Head of caudate nucleus (tissue), 42 donors: ENCODE measurements around the gene PITX1.
"Not testable (repeated sequence)": the region's sequence is repeated elsewhere in the genome, so short reads cannot be mapped to it uniquely, and the experiment has no call there.

Experiments
- DNase-seq, 42 donors: peaks; one replicate each; pipeline versions ENCODE4 v3.0.0 to v3.0.0-alpha.2; 2020 to 2021; ENCODE audit warnings: mixed read lengths in 7 of 42
- intact Hi-C: fragments of 100-400 bp; cut with DNase I; formaldehyde crosslinking; loops from one replicate; pipeline ENCODE4 v1.15.0; 2022

Gene PITX1

GRCh38 chr5:134998068-134998467 lies 36.0 kb downstream of the PITX1 start:
- DNase-seq, intact Hi-C loops: not testable (repeated sequence)

- intact Hi-C loops: no loop called here
Measured at GRCh38 chr5:134997015-134997414, 37.0 kb downstream of the PITX1 start.

DNA sequence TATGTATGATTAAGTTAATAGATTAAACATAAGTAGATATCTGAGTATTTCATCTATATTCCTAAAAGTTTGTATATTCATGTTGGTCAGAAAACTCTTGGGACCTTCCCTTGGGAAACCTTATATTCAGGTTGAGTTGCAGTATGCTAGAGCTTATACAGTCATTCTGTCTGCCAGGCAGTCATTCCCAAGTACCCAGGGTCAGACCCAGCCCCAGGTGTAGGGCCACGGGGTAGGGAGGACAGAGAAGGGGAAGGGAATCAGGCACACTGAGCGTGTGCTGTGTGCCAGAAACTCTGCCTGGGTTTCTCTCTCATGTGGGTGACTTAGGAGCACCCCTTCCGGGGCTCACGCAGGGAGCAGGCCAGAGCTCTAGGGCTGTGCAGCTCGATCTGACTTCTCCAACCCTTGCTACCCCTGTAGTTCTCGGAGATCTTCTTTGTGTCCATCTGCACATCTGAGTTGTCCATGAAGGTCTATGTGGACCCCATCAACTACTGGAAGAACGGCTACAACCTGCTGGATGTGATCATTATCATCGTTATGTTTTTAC lies 38.1 kb downstream of the PITX1 start:
- no peak for DNase-seq
- intact Hi-C loops: no loop called here

More at GRCh38 chr5:134997015-134997414, 37.0 kb downstream of the PITX1 start:
- DNase-seq: no peak

DNA sequence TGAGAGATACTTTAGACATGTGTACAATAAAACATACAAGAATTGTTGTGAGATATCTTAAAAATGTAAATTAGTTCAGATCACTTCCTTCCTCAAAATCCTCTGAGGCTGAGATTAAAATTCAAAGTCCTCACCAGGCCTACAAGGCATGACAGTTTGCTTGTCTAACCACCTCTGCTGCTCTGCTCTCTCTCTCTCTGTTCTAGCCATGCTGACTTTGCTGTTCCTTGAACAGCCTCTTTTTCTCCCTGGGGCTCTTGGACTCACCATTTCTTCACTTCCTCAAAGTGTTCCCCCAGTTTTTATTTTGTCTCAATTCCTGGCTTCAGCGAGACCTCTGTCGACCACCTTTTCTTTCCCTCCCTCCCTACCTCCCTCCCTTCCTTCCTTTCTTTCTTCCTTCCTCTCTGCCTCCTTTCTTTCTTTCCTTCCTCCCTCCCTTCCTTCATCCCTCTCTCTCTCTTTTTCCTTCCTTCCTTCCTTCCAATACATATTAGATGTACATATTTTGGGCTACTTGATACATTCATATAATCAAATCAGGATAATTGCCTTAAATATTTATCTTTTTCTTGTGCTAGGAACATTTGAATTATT lies 39.4 kb downstream of the PITX1 start:
- intact Hi-C loops: no loop called here
- DNase-seq: no peak

DNA sequence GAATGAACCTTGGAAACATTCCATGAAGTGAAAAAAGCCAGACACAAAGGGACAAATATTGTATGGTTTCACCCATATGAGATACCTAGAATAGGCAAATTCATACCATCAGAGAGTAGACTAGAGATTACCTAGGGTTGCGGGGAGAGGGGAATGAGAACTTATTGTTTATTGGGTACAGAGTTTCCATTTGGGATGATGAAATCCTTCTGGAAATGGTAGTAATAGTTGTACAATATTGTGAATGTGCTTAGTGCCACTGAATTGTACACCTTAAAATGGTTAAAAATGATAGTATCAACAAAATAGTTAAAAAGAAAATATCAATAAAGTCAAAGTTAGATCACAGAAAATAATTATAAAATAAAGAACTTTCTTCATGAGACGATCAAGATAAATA lies 40.9 kb downstream of the PITX1 start:
- intact Hi-C loops: no loop called here
- DNase-seq: no peak

DNA sequence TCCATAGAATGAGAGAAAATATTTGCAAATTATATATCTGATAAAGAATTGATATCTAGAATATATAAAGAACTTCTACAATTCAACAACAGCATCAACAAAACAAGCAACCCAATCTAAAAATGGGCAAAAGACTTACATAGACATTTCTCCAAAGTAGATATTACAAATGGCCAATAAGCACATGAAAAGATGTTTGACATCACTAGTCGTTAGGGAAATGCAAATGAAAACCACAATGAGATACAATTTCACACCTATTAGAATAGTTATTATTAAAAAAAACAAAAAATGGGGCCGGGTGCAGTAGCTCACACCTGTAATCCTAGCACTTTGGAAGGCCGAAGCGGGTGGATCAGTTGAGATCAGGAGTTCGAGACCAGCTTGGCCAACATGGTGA lies 41.9 kb downstream of the PITX1 start:
- DNase-seq: no peak
- intact Hi-C loops: no loop called here

DNA sequence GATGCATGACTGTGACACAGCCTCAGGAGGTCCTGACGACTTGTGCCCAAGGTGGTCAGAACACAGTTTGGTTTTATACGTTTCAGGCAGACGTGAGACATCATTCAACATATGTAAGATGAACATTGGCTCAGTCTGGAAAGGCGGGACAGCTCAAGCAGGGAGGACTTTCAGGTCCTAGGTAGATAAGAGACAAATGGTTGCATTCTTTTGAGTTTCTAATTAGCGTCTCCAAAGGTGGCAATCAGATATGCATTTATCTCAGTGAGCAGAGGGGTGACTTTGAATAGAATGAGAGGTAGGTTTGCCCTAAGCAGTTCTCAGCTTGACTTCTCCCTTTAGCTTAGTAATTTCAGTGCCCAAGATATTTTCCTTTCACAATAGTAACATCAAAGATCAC lies 43.8 kb downstream of the PITX1 start:
- intact Hi-C loops, DNase-seq: not testable (repeated sequence)

DNA sequence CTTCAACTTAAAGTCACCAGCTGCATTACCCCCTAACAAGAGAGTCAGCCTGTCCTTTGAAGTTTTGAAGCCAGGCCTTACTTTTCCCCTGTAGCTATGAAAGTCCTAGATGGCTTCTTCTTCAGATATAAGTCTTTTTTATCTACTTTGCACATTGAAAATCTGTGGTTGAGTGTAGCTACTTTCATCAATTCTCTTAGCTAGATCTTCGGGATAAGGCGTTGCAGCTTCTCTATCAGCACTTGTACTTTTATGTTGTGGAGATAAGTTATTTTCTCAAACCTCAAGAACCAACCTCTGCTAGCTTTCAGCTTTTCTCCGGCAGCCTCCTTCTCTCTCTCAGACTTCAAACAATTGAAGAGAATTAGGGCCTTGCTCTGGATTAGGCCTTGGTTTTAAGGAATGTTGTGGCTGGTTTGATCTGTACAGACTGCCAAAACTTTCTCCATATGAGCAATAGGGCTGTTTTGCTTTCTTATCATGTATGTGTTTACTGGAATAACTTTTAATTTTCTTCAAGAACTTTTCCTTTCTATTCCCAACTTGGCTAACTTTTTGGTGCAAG lies 44.7 kb downstream of the PITX1 start:
- DNase-seq: no peak

DNA sequence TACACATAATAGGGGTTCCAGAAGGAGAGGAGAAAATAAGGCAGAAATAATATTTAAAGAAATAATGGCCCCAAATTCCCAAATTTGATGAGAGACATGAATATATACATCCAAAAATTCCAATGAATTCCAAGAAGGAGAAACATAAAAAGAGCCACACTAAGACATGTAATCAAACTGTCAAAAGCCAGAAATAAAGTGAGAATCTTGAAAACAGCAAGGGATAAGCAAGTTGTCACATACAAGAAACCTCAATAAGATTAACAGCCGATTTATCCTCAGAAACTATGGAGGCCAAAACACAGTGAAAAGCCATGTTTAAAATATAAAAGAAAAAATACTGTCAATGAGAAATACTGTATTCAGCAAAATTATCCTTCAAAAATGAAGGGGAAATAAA lies 51.8 kb downstream of the PITX1 start:
- intact Hi-C loops: no loop called here
- no peak for DNase-seq

More for the DNA sequence above, 44.7 kb downstream of the PITX1 start:
- intact Hi-C loops: no loop called here

DNA sequence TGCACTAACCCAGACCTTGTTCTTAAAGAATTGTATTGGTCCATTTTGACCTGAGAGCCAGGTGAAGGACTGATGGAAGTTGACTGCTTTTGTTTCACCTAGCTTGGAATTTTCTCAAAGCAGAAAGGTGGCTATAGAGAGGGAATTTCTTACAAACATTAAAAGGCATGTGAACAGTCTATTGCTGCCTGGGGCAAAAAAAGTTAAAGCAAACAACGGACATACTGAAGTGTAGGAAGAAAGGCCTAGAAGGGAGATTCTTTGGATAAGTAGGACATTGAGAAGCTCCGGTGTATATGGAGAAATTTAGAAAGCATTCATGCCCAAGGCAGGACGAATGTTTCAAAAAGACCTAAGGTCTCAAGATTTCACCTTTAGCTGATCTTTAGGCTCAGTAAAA lies 54.6 kb downstream of the PITX1 start:
- no peak for DNase-seq
- intact Hi-C loops: no loop called here
